Peyer's patch (tissue), 4 donors: ENCODE measurements around the gene EVPLL.

Experiments used
- POLR2A ChIP-seq, 2 donors: fragments of 450-650 bp; IDR thresholded peaks; one replicate each; pipeline ENCODE4 v1.5.1; 2017; ENCODE audit warnings: antibody characterized with exemption in 2 of 2, mild to moderate bottlenecking in 2 of 2, moderate library complexity in 2 of 2
- TF ChIP-seq, protein P1 (sequence below), 6 experiments: fragments of 450-650 bp in 4 of 6; fragments of 200-600 bp in 2 of 6; sonication (generic) in 1 of 6; IDR thresholded peaks; one replicate each; pipeline ENCODE4 v1.5.1; 2017 to 2019; ENCODE audit warnings: antibody characterized with exemption in 6 of 6, mild to moderate bottlenecking in 3 of 6, moderate library complexity in 1 of 6

DNA sequence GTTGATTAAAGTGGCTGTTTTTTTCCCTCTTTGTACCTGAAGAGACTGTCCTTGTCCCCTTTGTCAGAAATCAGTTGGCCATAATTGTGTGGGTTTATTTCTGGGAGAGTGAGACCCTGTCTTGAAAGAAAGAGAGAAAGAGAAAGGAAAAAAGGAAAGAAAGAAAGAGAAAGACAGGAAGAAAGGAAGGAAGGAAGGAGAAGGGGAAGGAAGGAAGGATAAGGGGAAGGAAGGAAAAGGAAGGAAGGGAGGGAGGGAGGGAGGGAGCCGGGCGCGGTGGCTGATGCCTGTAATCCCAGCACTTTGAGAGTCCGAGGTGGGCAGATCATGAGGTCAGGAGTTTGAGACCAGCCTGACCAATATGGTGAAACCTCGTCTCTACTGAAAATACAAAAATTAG, 6.8 kb upstream of the EVPLL start:
- no peak for TF ChIP-seq POLR2A (IDR thresholded peaks at IDR 0.05)
- TF ChIP-seq, protein P1, sequence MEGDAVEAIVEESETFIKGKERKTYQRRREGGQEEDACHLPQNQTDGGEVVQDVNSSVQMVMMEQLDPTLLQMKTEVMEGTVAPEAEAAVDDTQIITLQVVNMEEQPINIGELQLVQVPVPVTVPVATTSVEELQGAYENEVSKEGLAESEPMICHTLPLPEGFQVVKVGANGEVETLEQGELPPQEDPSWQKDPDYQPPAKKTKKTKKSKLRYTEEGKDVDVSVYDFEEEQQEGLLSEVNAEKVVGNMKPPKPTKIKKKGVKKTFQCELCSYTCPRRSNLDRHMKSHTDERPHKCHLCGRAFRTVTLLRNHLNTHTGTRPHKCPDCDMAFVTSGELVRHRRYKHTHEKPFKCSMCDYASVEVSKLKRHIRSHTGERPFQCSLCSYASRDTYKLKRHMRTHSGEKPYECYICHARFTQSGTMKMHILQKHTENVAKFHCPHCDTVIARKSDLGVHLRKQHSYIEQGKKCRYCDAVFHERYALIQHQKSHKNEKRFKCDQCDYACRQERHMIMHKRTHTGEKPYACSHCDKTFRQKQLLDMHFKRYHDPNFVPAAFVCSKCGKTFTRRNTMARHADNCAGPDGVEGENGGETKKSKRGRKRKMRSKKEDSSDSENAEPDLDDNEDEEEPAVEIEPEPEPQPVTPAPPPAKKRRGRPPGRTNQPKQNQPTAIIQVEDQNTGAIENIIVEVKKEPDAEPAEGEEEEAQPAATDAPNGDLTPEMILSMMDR (IDR thresholded peaks at IDR 0.05) = no peak
